K562 treated with DMSO at 1 percent for 12 hours (cell line): ENCODE data around the gene GCNT3. TPM values are rescaled to one million over a fixed set of nuclear protein-coding genes. Genes with fewer than 3 reads are reported as not detected.

Experiments
- total RNA-seq: library from RNA; unstranded; fragments of 300-600 nt; gene quantifications from 2 replicates; pipeline ENCODE4 v1.2.3, GENCODE V29; 2022; ENCODE audit not compliant: insufficient read depth

The GCNT3 gene, protein sequence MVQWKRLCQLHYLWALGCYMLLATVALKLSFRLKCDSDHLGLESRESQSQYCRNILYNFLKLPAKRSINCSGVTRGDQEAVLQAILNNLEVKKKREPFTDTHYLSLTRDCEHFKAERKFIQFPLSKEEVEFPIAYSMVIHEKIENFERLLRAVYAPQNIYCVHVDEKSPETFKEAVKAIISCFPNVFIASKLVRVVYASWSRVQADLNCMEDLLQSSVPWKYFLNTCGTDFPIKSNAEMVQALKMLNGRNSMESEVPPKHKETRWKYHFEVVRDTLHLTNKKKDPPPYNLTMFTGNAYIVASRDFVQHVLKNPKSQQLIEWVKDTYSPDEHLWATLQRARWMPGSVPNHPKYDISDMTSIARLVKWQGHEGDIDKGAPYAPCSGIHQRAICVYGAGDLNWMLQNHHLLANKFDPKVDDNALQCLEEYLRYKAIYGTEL
- total RNA-seq: not detected in 2 replicates

DNA sequence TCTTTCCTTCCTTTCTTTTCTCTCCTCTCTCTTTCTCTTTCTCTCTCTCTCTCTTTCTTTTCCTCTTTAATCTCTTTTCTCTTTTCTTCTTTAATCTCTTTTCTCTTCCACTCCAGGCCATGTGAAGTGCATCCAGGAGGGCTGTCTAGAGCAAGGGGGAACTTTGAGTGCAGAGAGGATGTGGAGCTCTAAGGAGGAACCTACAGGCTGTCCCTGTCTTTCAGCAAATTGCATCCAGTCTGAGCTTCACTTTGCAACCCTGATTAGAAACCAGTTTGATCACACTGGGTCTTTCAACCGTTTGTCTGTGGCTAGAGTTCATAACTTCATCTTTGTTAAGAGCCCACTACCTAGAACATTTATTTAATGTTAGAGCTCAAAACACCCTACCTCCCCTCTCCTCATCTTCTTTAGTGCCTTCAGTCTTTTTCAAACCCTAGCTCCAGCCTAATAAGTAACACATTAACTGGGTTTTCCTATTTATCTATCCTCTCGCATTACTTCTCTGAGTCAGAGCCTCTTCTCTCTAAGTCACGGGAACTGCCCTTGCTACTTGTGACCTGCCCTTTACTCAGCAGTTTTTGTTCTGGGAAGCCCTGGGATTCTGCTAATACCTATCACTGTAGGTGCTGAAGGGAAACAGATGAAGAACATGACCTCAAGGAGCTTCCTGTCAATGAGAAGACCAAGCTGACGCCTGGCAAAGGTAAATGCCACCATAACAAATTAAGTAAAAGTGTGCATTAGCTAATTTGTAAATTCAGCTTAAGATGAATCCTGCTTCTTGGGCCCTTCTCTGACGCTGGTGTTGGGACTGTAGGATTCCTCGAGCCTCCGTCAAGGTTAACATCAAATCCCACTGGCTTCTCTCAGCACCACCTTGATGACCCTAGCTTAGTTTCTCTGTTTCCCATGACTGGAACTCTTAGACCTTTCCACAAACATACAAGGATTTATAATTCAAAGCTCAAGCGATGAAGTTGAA, at the start of gene GCNT3:
Gene GCNT3, plus strand, starts transcription at position 508 of the 985 bp plus-strand sequence. CDS start 6,456 bp downstream, outside the sequence.

DNA sequence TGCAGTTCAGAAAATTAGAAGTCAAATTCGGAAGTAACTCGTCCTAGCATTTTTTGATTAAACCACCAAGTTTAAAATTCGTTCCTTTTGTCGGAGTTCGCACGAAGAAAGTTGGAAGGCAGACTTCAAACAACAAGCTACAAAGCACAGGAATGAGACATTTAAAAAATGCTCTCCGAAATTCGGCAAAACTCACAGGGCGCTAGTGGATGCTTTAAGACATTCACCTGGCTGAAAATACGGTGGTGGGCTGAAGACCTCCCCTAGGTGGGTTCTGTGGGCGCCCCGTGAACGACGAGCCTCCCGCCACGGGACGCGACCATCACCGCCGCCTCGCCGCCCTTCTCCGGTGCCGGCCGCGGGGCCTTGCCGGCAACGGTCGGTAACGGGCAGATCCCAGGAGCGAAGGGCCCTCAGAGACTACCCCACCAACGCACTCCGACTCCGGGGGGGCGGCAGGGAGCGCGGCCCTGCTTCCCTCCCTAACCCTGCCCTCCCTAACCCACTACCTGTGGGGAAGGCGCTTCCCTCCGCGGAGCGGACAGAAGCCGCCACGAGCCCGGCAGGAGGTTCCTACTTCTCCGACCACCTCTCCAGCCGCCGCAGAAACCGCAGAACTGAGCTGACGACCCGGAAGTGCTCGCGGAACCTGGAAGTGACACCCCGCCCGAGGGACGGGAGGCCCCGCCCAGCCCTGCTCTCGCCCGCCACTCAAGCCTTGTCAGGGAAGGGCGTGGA, 45.5 kb downstream of the GCNT3 start, which contains the start of gene GTF2A2:
Gene GTF2A2, minus strand, starts transcription at position 619 of the 738 bp plus-strand sequence. CDS start 5,238 bp downstream, outside the sequence.

Other genes with a start within 250 kb of the GCNT3 start
- 0.12 TPM in 1 of 2 replicates, not detected in the other for gene MYO1E, start 238.9 kb upstream of the GCNT3 start, total RNA-seq
- gene FAM81A, start 173.6 kb upstream of the GCNT3 start, total RNA-seq: not detected in 2 replicates
- gene GTF2A2, start 45.7 kb downstream of the GCNT3 start, total RNA-seq: 61.7 and 85.8 TPM in 2 replicates
- gene BNIP2, start 77.5 kb downstream of the GCNT3 start, total RNA-seq: 14.6 and 32.5 TPM in 2 replicates